Gastroesophageal sphincter (tissue), 3 donors: Measurements from ENCODE around the gene PCBP3.

Experiments used
- CTCF ChIP-seq, 4 experiments: fragments of 200-600 bp in 2 of 4; fragments of 450-650 bp in 2 of 4; sonication (generic) in 1 of 4; IDR thresholded peaks; one replicate each; pipeline ENCODE4 v1.5.1; 2017 to 2019; ENCODE audit warnings: antibody characterized with exemption in 4 of 4, mild to moderate bottlenecking in 2 of 4, moderate library complexity in 2 of 4
- EP300 ChIP-seq: sonication (generic); formaldehyde crosslinking; IDR thresholded peaks from one replicate; pipeline ENCODE4 v1.6.1; 2017; ENCODE audit warnings: antibody characterized with exemption, mild to moderate bottlenecking
- POLR2A ChIP-seq, 2 donors: fragments of 450-650 bp; IDR thresholded peaks; one replicate each; pipeline ENCODE4 v1.6.1; 2017; ENCODE audit warnings: antibody characterized with exemption in 2 of 2, mild to moderate bottlenecking in 2 of 2, moderate library complexity in 1 of 2

GRCh38 chr21:45788198-45788597 lies 144.7 kb downstream of the PCBP3 start:
- no peak for TF ChIP-seq CTCF (IDR thresholded peaks at IDR 0.05)
- TF ChIP-seq POLR2A (IDR thresholded peaks at IDR 0.05) = no peak
- no peak for TF ChIP-seq EP300
